ENCODE measurements around the gene NR0B2.

The NR0B2 gene

DNA sequence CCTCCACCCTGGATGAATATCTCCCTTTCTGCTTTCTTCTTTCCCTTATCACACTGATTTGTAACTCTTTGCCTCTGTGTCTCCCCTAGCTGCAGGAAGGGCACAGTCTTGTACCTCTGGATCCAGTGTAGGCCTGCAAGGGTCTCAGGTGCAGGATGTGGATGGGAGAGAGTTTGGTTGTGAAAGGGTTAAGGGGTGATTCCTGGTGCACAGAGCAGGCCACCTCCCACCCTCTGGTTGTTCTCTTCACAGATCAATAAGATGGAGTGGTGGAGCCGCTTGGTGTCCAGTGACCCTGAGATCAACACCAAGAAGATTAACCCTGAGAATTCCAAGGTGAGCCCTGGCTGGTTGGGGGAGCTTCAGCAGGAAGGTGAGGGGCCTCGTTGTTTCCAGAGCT, 31.4 kb upstream of the NR0B2 start:
- Histone ChIP-seq H4K8ac (ENCODE audit: low read depth, low read length) (no peak overlapping the region), H3K9me3 (ENCODE audit: insufficient read depth, low read depth, low read length) (peaks cover 1% of the 10 kb centered on the region), H4K12ac (ENCODE audit: low read depth, low read length) (no peak overlapping the region), H3K23ac (ENCODE audit: low read length) (no peak overlapping the region), H2AK5ac (ENCODE audit: low read length) (no peak overlapping the region), H3K79me1 (ENCODE audit: low read length) (no peaks in the 10 kb centered on the region), H2AFZ (ENCODE audit: insufficient read depth, low read length, poor library complexity) (no peak overlapping the region), H2BK12ac (ENCODE audit: low read length) (no peak overlapping the region), H3K4me2 (ENCODE audit: low read length) (no peak overlapping the region), H3K4me3 (ENCODE audit: low read depth, low read length) (no peak overlapping the region), H3K27me3 (ENCODE audit: insufficient read depth, low read length) (no peaks in the 10 kb centered on the region), H3K4me1 (ENCODE audit: control insufficient read depth in 1 of 2, insufficient read depth in 2 of 2, low read length in 2 of 2) (no peaks in the 10 kb centered on the region), H3K36me3 (ENCODE audit: control insufficient read depth in 1 of 2, insufficient read depth in 2 of 2, low read length in 2 of 2) (peaks cover 54 to 62% of the 10 kb centered on the region in 2 experiments), H4K91ac (ENCODE audit: low read depth, low read length) (no peak overlapping the region), H2BK120ac (ENCODE audit: insufficient read depth, low read length, poor library complexity) (no peak overlapping the region), H3K27ac (ENCODE audit: low read depth, low read length) (no peak overlapping the region), H3K4ac (ENCODE audit: low read depth, low read length) (no peak overlapping the region), H3K9ac (ENCODE audit: low read length) (no peak overlapping the region), H3K14ac (ENCODE audit: low read length) (no peak overlapping the region), H2BK5ac (ENCODE audit: low read depth, low read length, poor library complexity) (no peak overlapping the region), H3K18ac (ENCODE audit: low read length) (no peak overlapping the region), H3K79me2 (ENCODE audit: control insufficient read depth, insufficient read depth, low read length, poor library complexity) (no peaks in the 10 kb centered on the region)
- WGBS (ENCODE audit: extremely low coverage, insufficient coverage, insufficient read length): no CpG with 5 or more reads among the region's 2 CpGs
- DNase-seq: no peak

GRCh38 chr1:26942656-26943055, 28.9 kb upstream of the NR0B2 start:
- WGBS (ENCODE audit: extremely low coverage, insufficient coverage, insufficient read length): no CpG with 5 or more reads among the region's 12 CpGs
- DNase-seq: no peak
- no peak overlapping the region for H4K8ac ChIP-seq (ENCODE audit: low read depth, low read length)

DNA sequence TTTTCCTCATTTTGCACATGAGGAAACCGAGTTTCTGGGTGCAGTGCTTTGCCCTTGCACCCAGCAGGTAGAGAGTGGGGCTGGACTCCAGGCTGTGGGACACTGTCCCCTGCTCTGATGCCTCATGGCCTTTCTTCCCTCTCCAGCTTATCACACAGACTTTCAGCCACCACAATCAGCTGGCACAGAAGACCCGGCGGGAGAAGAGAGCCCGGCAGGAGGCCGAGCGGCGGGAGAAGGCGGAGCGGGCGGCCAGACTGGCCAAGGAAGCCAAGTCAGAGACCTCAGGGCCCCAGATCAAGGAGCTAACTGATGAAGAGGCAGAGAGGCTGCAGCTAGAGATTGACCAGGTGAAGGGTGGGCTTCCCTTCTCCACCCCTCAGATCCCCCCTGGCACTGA, 27.5 kb upstream of the NR0B2 start:
- Histone ChIP-seq H2BK5ac (ENCODE audit: low read depth, low read length, poor library complexity) (no peak overlapping the region), H3K18ac (ENCODE audit: low read length) (no peak overlapping the region), H3K79me1 (ENCODE audit: low read length) (no peaks in the 10 kb centered on the region), H2BK120ac (ENCODE audit: insufficient read depth, low read length, poor library complexity) (no peak overlapping the region), H3K4me1 (ENCODE audit: control insufficient read depth in 1 of 2, insufficient read depth in 2 of 2, low read length in 2 of 2) (no peaks in the 10 kb centered on the region), H3K79me2 (ENCODE audit: control insufficient read depth, insufficient read depth, low read length, poor library complexity) (no peaks in the 10 kb centered on the region), H3K36me3 (ENCODE audit: control insufficient read depth in 1 of 2, insufficient read depth in 2 of 2, low read length in 2 of 2) (peaks cover 46 to 57% of the 10 kb centered on the region in 2 experiments), H4K8ac (ENCODE audit: low read depth, low read length) (no peak overlapping the region), H3K27ac (ENCODE audit: low read depth, low read length) (no peak overlapping the region), H3K9me3 (ENCODE audit: insufficient read depth, low read depth, low read length) (peaks cover 1% of the 10 kb centered on the region), H3K23ac (ENCODE audit: low read length) (no peak overlapping the region), H4K91ac (ENCODE audit: low read depth, low read length) (no peak overlapping the region), H3K4me2 (ENCODE audit: low read length) (no peak overlapping the region), H2AK5ac (ENCODE audit: low read length) (no peak overlapping the region), H3K4ac (ENCODE audit: low read depth, low read length) (no peak overlapping the region), H2BK12ac (ENCODE audit: low read length) (no peak overlapping the region), H3K14ac (ENCODE audit: low read length) (no peak overlapping the region), H3K9ac (ENCODE audit: low read length) (no peak overlapping the region), H3K27me3 (ENCODE audit: insufficient read depth, low read length) (no peaks in the 10 kb centered on the region), H2AFZ (ENCODE audit: insufficient read depth, low read length, poor library complexity) (no peak overlapping the region), H3K4me3 (ENCODE audit: low read depth, low read length) (no peak overlapping the region), H4K12ac (ENCODE audit: low read depth, low read length) (no peak overlapping the region)
- no CpG with 5 or more reads among the region's 10 CpGs for WGBS (ENCODE audit: extremely low coverage, insufficient coverage, insufficient read length)
- no peak for DNase-seq

More at GRCh38 chr1:26942656-26943055, 28.9 kb upstream of the NR0B2 start:
- Histone ChIP-seq H3K4me3 (ENCODE audit: low read depth, low read length) (no peak overlapping the region), H2AFZ (ENCODE audit: insufficient read depth, low read length, poor library complexity) (no peak overlapping the region), H3K27ac (ENCODE audit: low read depth, low read length) (no peak overlapping the region), H3K14ac (ENCODE audit: low read length) (no peak overlapping the region), H3K79me1 (ENCODE audit: low read length) (no peaks in the 10 kb centered on the region), H3K18ac (ENCODE audit: low read length) (no peak overlapping the region), H3K27me3 (ENCODE audit: insufficient read depth, low read length) (no peaks in the 10 kb centered on the region), H2AK5ac (ENCODE audit: low read length) (no peak overlapping the region), H3K23ac (ENCODE audit: low read length) (no peak overlapping the region), H3K36me3 (ENCODE audit: control insufficient read depth in 1 of 2, insufficient read depth in 2 of 2, low read length in 2 of 2) (peaks cover 47 to 59% of the 10 kb centered on the region in 2 experiments), H3K4ac (ENCODE audit: low read depth, low read length) (no peak overlapping the region), H3K4me2 (ENCODE audit: low read length) (no peak overlapping the region), H3K9me3 (ENCODE audit: insufficient read depth, low read depth, low read length) (peaks cover 1% of the 10 kb centered on the region), H3K9ac (ENCODE audit: low read length) (no peak overlapping the region), H4K12ac (ENCODE audit: low read depth, low read length) (no peak overlapping the region), H2BK120ac (ENCODE audit: insufficient read depth, low read length, poor library complexity) (no peak overlapping the region), H4K91ac (ENCODE audit: low read depth, low read length) (no peak overlapping the region), H3K79me2 (ENCODE audit: control insufficient read depth, insufficient read depth, low read length, poor library complexity) (no peaks in the 10 kb centered on the region), H2BK5ac (ENCODE audit: low read depth, low read length, poor library complexity) (no peak overlapping the region), H3K4me1 (ENCODE audit: control insufficient read depth in 1 of 2, insufficient read depth in 2 of 2, low read length in 2 of 2) (no peaks in the 10 kb centered on the region), H2BK12ac (ENCODE audit: low read length) (no peak overlapping the region)

GRCh38 chr1:26938659-26939025, 24.9 kb upstream of the NR0B2 start:
- no peak overlapping the region for H3K23ac ChIP-seq (ENCODE audit: low read length)
- H2AK5ac ChIP-seq (ENCODE audit: low read length): no peak overlapping the region
- no peak overlapping the region for H2BK120ac ChIP-seq (ENCODE audit: insufficient read depth, low read length, poor library complexity)
- H2BK5ac ChIP-seq (ENCODE audit: low read depth, low read length, poor library complexity): no peak overlapping the region
- H3K4me3 ChIP-seq (ENCODE audit: low read depth, low read length): no peak overlapping the region
- no peaks in the 10 kb centered on the region for H3K79me1 ChIP-seq (ENCODE audit: low read length)
- no peak overlapping the region for H4K8ac ChIP-seq (ENCODE audit: low read depth, low read length)
- H3K36me3 ChIP-seq (ENCODE audit: control insufficient read depth in 1 of 2, insufficient read depth in 2 of 2, low read length in 2 of 2): peaks cover 28 to 45% of the 10 kb centered on the region in 2 experiments
- H3K9me3 ChIP-seq (ENCODE audit: insufficient read depth, low read depth, low read length): peaks cover under 1% of the 10 kb centered on the region
- H3K14ac ChIP-seq (ENCODE audit: low read length): no peak overlapping the region
- H3K4me2 ChIP-seq (ENCODE audit: low read length): no peak overlapping the region
- H4K91ac ChIP-seq (ENCODE audit: low read depth, low read length): no peak overlapping the region
- no peaks in the 10 kb centered on the region for H3K79me2 ChIP-seq (ENCODE audit: control insufficient read depth, insufficient read depth, low read length, poor library complexity)
- no peak overlapping the region for H3K27ac ChIP-seq (ENCODE audit: low read depth, low read length)
- no CpG with 5 or more reads among the region's 2 CpGs for WGBS (ENCODE audit: extremely low coverage, insufficient coverage, insufficient read length)
- no peak overlapping the region for H3K18ac ChIP-seq (ENCODE audit: low read length)
- H3K9ac ChIP-seq (ENCODE audit: low read length): no peak overlapping the region
- H2AFZ ChIP-seq (ENCODE audit: insufficient read depth, low read length, poor library complexity): no peak overlapping the region
- H3K4ac ChIP-seq (ENCODE audit: low read depth, low read length): no peak overlapping the region
- no peaks in the 10 kb centered on the region for H3K4me1 ChIP-seq (ENCODE audit: control insufficient read depth in 1 of 2, insufficient read depth in 2 of 2, low read length in 2 of 2)
- no peak for DNase-seq
- no peak overlapping the region for H2BK12ac ChIP-seq (ENCODE audit: low read length)
- H3K27me3 ChIP-seq (ENCODE audit: insufficient read depth, low read length): no peaks in the 10 kb centered on the region
- no peak overlapping the region for H4K12ac ChIP-seq (ENCODE audit: low read depth, low read length)
